Measurements from ENCODE around the gene MTCH1. TPM values are rescaled to one million over a fixed set of nuclear protein-coding genes. Genes with fewer than 3 reads are reported as not detected.

The MTCH1 gene
- total RNA-seq, 2 donors from 2014 or later, result 226 to 235 TPM

- no peak overlapping the region for H3K4me3 ChIP-seq (ENCODE audit: low read length)
- no peak overlapping the region for H3K4me3 Mint-ChIP-seq
- H3K9me3 ChIP-seq (ENCODE audit: control insufficient read depth, low read length), result no peaks in the 10 kb centered on the region
- peaks cover 10% of the 10 kb centered on the region for H3K4me1 Mint-ChIP-seq
- H3K36me3 Mint-ChIP-seq (ENCODE audit: low read depth), result peaks cover 54% of the 10 kb centered on the region
- no peaks in the 10 kb centered on the region for H3K27me3 Mint-ChIP-seq (ENCODE audit: insufficient read depth)
- peaks cover 3% of the 10 kb centered on the region for H3K4me1 ChIP-seq (ENCODE audit: control insufficient read depth, insufficient read depth, low read length)
- H3K27ac Mint-ChIP-seq, result no peak overlapping the region
- H3K9me3 Mint-ChIP-seq, result no peaks in the 10 kb centered on the region
- H3K9ac ChIP-seq (ENCODE audit: extremely low read depth, low read length, poor library complexity, severe bottlenecking), result no peak overlapping the region
- 89 to 93% methylated on average over 4 of the region's 4 CpGs for WGBS, 2 experiments (ENCODE audit: insufficient coverage in 1 of 2, insufficient read length in 1 of 2)
- TF ChIP-seq CTCF (conservative IDR thresholded peaks at IDR 0.05), result peak; percentile 29
- H3K27ac ChIP-seq (ENCODE audit: low read depth, low read length), result no peak overlapping the region
- peaks cover 86% of the 10 kb centered on the region for H3K36me3 ChIP-seq (ENCODE audit: control insufficient read depth, insufficient read depth, low read length)
- no peak for DNase-seq
- H3K27me3 ChIP-seq (ENCODE audit: control insufficient read depth, insufficient read depth, low read length, poor library complexity, severe bottlenecking), result no peaks in the 10 kb centered on the region
Observed at GRCh38 chr6:36979347-36979742, 6.7 kb downstream of the MTCH1 start.

GRCh38 chr6:36978421-36979346 is 7.3 kb downstream of the MTCH1 start:
- WGBS, 2 experiments (ENCODE audit: insufficient coverage in 1 of 2, insufficient read length in 1 of 2), result 84 to 94% methylated on average over 3 to 11 of the region's 11 CpGs
- Histone ChIP-seq H3K27ac (ENCODE audit: low read depth, low read length) (no peak overlapping the region), H3K9me3 (ENCODE audit: control insufficient read depth, low read length) (no peaks in the 10 kb centered on the region), H3K36me3 (ENCODE audit: control insufficient read depth, insufficient read depth, low read length) (peaks cover 92% of the 10 kb centered on the region), H3K9ac (ENCODE audit: extremely low read depth, low read length, poor library complexity, severe bottlenecking) (no peak overlapping the region), H3K4me3 (ENCODE audit: low read length) (no peak overlapping the region), H3K27me3 (ENCODE audit: control insufficient read depth, insufficient read depth, low read length, poor library complexity, severe bottlenecking) (no peaks in the 10 kb centered on the region), H3K4me1 (ENCODE audit: control insufficient read depth, insufficient read depth, low read length) (peaks cover 3% of the 10 kb centered on the region)
- H3K27ac Mint-ChIP-seq, result peak overlapping the region; percentile 2
- H3K9me3 Mint-ChIP-seq, result no peaks in the 10 kb centered on the region
- no peaks in the 10 kb centered on the region for H3K27me3 Mint-ChIP-seq (ENCODE audit: insufficient read depth)
- no peak overlapping the region for H3K4me3 Mint-ChIP-seq
- TF ChIP-seq CTCF (conservative IDR thresholded peaks at IDR 0.05), result no peak
- DNase-seq, result no peak
- H3K4me1 Mint-ChIP-seq, result peaks cover 10% of the 10 kb centered on the region
- peaks cover 61% of the 10 kb centered on the region for H3K36me3 Mint-ChIP-seq (ENCODE audit: low read depth)

- H3K9me3 Mint-ChIP-seq, result no peaks in the 10 kb centered on the region
- peaks cover 3% of the 10 kb centered on the region for H3K4me1 ChIP-seq (ENCODE audit: control insufficient read depth, insufficient read depth, low read length)
- peak; percentile 71 for DNase-seq
- 82 to 88% methylated on average over 13 to 16 of the region's 16 CpGs for WGBS, 2 experiments (ENCODE audit: insufficient coverage in 1 of 2, insufficient read length in 1 of 2)
- no peak overlapping the region for H3K27ac ChIP-seq (ENCODE audit: low read depth, low read length)
- H3K27me3 ChIP-seq (ENCODE audit: control insufficient read depth, insufficient read depth, low read length, poor library complexity, severe bottlenecking), result no peaks in the 10 kb centered on the region
- no peaks in the 10 kb centered on the region for H3K9me3 ChIP-seq (ENCODE audit: control insufficient read depth, low read length)
- no peak overlapping the region for H3K4me3 Mint-ChIP-seq
- peaks cover 71% of the 10 kb centered on the region for H3K36me3 Mint-ChIP-seq (ENCODE audit: low read depth)
- H3K4me1 Mint-ChIP-seq, result peaks cover 10% of the 10 kb centered on the region
- H3K36me3 ChIP-seq (ENCODE audit: control insufficient read depth, insufficient read depth, low read length), result peaks cover 96% of the 10 kb centered on the region
- TF ChIP-seq CTCF (conservative IDR thresholded peaks at IDR 0.05), result peak; percentile 73
- no peak overlapping the region for H3K27ac Mint-ChIP-seq
- no peak overlapping the region for H3K9ac ChIP-seq (ENCODE audit: extremely low read depth, low read length, poor library complexity, severe bottlenecking)
- no peaks in the 10 kb centered on the region for H3K27me3 Mint-ChIP-seq (ENCODE audit: insufficient read depth)
- no peak overlapping the region for H3K4me3 ChIP-seq (ENCODE audit: low read length)
Observed at GRCh38 chr6:36977470-36977941, 8.5 kb downstream of the MTCH1 start.
